ENCODE measurements around the gene FBXW9. TPM values are rescaled to one million over a fixed set of nuclear protein-coding genes. Genes with fewer than 3 reads are reported as not detected.

Gene FBXW9
- total and polyA plus RNA-seq, 2 of the 13 experiments (the other 11 are each of a cell fraction or from before 2014, with no cell fraction given): 5.7 to 6.1 TPM

GRCh38 chr19:12669270-12670158, 26.9 kb downstream of the FBXW9 start (continued):
- TF ChIP-seq ZNF784 (CRISPR knock-in tag; IDR thresholded peaks at IDR 0.05; ENCODE audit: borderline replicate concordance): peak; percentile 53; the same call in 1 of the 2 replicates
- peak; percentile 74; the same call in 1 of the 2 replicates for TF ChIP-seq YEATS4 (CRISPR knock-in tag; IDR thresholded peaks at IDR 0.05; ENCODE audit: borderline replicate concordance)
- peak; percentile 94 for TF ChIP-seq THAP11 (CRISPR knock-in tag; IDR thresholded peaks at IDR 0.05)
- TF ChIP-seq ZNF607 (CRISPR knock-in tag; IDR thresholded peaks at IDR 0.05; ENCODE audit: borderline replicate concordance): peak; percentile 82; the same call in 1 of the 2 replicates
- TF ChIP-seq ATF7 (IDR thresholded peaks at IDR 0.05): no peak
- TF ChIP-seq ATF7 (CRISPR knock-in tag; IDR thresholded peaks at IDR 0.05): 0 out of 2 replicates have a peak, but pooled peaks have one; percentile 16
- TF ChIP-seq ZNF777 (CRISPR knock-in tag; IDR thresholded peaks at IDR 0.05): peak; percentile 40
- 0 out of 2 replicates have a peak, but pooled peaks have one; percentile 11 for TF ChIP-seq BCL6 (CRISPR knock-in tag; IDR thresholded peaks at IDR 0.05)
- TF ChIP-seq ZBTB37 (CRISPR knock-in tag; IDR thresholded peaks at IDR 0.05): 0 out of 2 replicates have a peak, but pooled peaks have one; percentile 22
- TF ChIP-seq NCOA1 (CRISPR knock-in tag; IDR thresholded peaks at IDR 0.05): peak; percentile 26; the same call in 1 of the 2 replicates
- TF ChIP-seq GATAD1 (CRISPR knock-in tag; IDR thresholded peaks at IDR 0.05): peak; percentile 97
- no peak for TF ChIP-seq PRDM10 (CRISPR knock-in tag; IDR thresholded peaks at IDR 0.05; ENCODE audit: low read depth)
- TF ChIP-seq MAF1 (CRISPR knock-in tag; IDR thresholded peaks at IDR 0.05; ENCODE audit: borderline replicate concordance): peak; percentile 6; the same call in 1 of the 2 replicates
- TF ChIP-seq THYN1 (CRISPR knock-in tag; IDR thresholded peaks at IDR 0.05; ENCODE audit: borderline replicate concordance, low read depth): no peak
- peak; percentile 81 for TF ChIP-seq SRSF1 (optimal IDR thresholded peaks at IDR 0.05; ENCODE audit: low read depth, low read length)
- TF ChIP-seq ZSCAN31 (CRISPR knock-in tag; IDR thresholded peaks at IDR 0.05; ENCODE audit: low read depth): peak; percentile 48; the same call in 1 of the 2 replicates
- peak; percentile 75 for TF ChIP-seq MXD1 (CRISPR knock-in tag; IDR thresholded peaks at IDR 0.05)
- no peak for TF ChIP-seq CHCHD3 (CRISPR knock-in tag; IDR thresholded peaks at IDR 0.05)
- TF ChIP-seq ZBTB49 (CRISPR knock-in tag; IDR thresholded peaks at IDR 0.05; ENCODE audit: borderline replicate concordance): no peak
